HG02623 (cell line): Measurements from ENCODE around the gene GGT5.
"Not testable (repeated sequence)": the region's sequence is repeated elsewhere in the genome, so short reads cannot be mapped to it uniquely, and the experiment has no call there.

Experiments
- ATAC-seq: cut with Tn5 transposase; IDR thresholded peaks from one replicate; pipeline ENCODE4 v1.9.1; 2021; ENCODE audit warnings: moderate library complexity; ENCODE audit not compliant: unreplicated experiment

The GGT5 gene

GRCh38 chr22:24185501-24186351 lies 59.2 kb downstream of the GGT5 start:
- no peak for ATAC-seq

- ATAC-seq, result no peak
These were observed 59.8 kb downstream of the GGT5 start for GRCh38 chr22:24185001-24185500.

- no peak for ATAC-seq
These were observed 60.7 kb downstream of the GGT5 start for GRCh38 chr22:24184057-24184798.

GRCh38 chr22:24183321-24184031 lies 61.4 kb downstream of the GGT5 start:
- ATAC-seq, result no peak

GRCh38 chr22:24182900-24183246 lies 62.0 kb downstream of the GGT5 start:
- not testable (repeated sequence) for ATAC-seq

GRCh38 chr22:24181996-24182899 lies 62.6 kb downstream of the GGT5 start:
- no peak for ATAC-seq

GRCh38 chr22:24181088-24181995 lies 63.5 kb downstream of the GGT5 start, which contains the start of gene SUSD2:
Gene SUSD2 (plus strand): TSS chr22:24181487. CDS start chr22:24181520, 33 bp downstream.
- ATAC-seq, result no peak

GRCh38 chr22:24180316-24181087 lies 64.4 kb downstream of the GGT5 start:
- ATAC-seq, result no peak

GRCh38 chr22:24179478-24180210 lies 65.2 kb downstream of the GGT5 start:
- ATAC-seq, result no peak

GRCh38 chr22:24178502-24179440 lies 66.1 kb downstream of the GGT5 start:
- no peak for ATAC-seq

GRCh38 chr22:24178021-24178431 lies 66.9 kb downstream of the GGT5 start:
- no peak for ATAC-seq

GRCh38 chr22:24177456-24177855 lies 67.4 kb downstream of the GGT5 start:
- ATAC-seq, result no peak

- ATAC-seq, result no peak
These were observed 67.8 kb downstream of the GGT5 start for GRCh38 chr22:24177045-24177444.

- no peak for ATAC-seq
These were observed 68.3 kb downstream of the GGT5 start for GRCh38 chr22:24176630-24177029.

GRCh38 chr22:24176040-24176439 lies 68.8 kb downstream of the GGT5 start:
- no peak for ATAC-seq

- no peak for ATAC-seq
These were observed 69.6 kb downstream of the GGT5 start for GRCh38 chr22:24175160-24175808.
